OCI-LY7 (cell line): ENCODE measurements around the gene F2. TPM values are rescaled to one million over a fixed set of nuclear protein-coding genes. Genes with fewer than 3 reads are reported as not detected.

Source experiments
- BruUV-seq: library from RNA; stranded (reverse); fragments of 400-500 nt; replicated peaks from 2 replicates; lab custom pipeline; 2021; lab: Mats Ljungman, UMichigan
- CTCF ChIA-PET: fragments of 300-600 bp; sonication (Branson Sonifier 250); formaldehyde crosslinking; loops from one replicate; lab custom pipeline; 2022; ENCODE audit warnings: antibody characterized with exemption; ENCODE audit not compliant: unreplicated experiment; lab: Charles Lee
- POLR2A ChIA-PET: fragments of 300-600 bp; sonication (Branson Sonifier 250); formaldehyde crosslinking; loops from one replicate; lab custom pipeline; 2022; ENCODE audit warnings: antibody characterized with exemption; lab: Charles Lee
- DNase-seq: peaks from one replicate; pipeline ENCODE4 v3.0.0-alpha.2; 2015; ENCODE audit warnings: low spot score
- H2AFZ ChIP-seq: fragments of 200-600 bp; sonication (generic), shearing (Covaris generic); 2 replicates; pipeline ENCODE4 v1.6.1; 2014; ENCODE audit warnings: mild to moderate bottlenecking, antibody characterized with exemption, low read length, moderate library complexity
- H3K27ac ChIP-seq: fragments of 200-600 bp; sonication (generic); 2 replicates; pipeline ENCODE4 v1.5.1; 2014; ENCODE audit warnings: mixed run types, low read depth, mild to moderate bottlenecking, moderate library complexity, low read length, inconsistent platforms; ENCODE audit not compliant: poor library complexity, severe bottlenecking
- H3K36me3 ChIP-seq: fragments of 200-600 bp; sonication (generic); 2 replicates; pipeline ENCODE4 v1.6.1; 2014; ENCODE audit warnings: mild to moderate bottlenecking, antibody characterized with exemption, low read length, moderate library complexity, mixed read lengths; ENCODE audit not compliant: insufficient read depth
- H3K4me1 ChIP-seq: fragments of 200-600 bp; sonication (generic); 2 replicates; pipeline ENCODE4 v1.5.1; 2014; ENCODE audit warnings: mild to moderate bottlenecking, low read length; ENCODE audit not compliant: insufficient read depth, poor library complexity, severe bottlenecking
- H3K4me2 ChIP-seq: fragments of 200-600 bp; sonication (generic); 2 replicates; pipeline ENCODE4 v1.6.1; 2014; ENCODE audit warnings: mild to moderate bottlenecking, low read length
- H3K4me3 ChIP-seq: fragments of 200-600 bp; sonication (generic); 2 replicates; pipeline ENCODE4 v1.5.1; 2014; ENCODE audit warnings: mild to moderate bottlenecking, low read depth, low read length; ENCODE audit not compliant: poor library complexity, severe bottlenecking
- H3K79me2 ChIP-seq: fragments of 200-600 bp; sonication (generic); 2 replicates; pipeline ENCODE4 v1.6.1; 2016; ENCODE audit warnings: low read depth, mild to moderate bottlenecking, low read length, moderate library complexity, mixed read lengths; ENCODE audit not compliant: insufficient read depth
- H3K9me2 ChIP-seq: fragments of 200-600 bp; sonication (generic); 2 replicates; pipeline ENCODE4 v1.6.1; 2016; ENCODE audit warnings: mild to moderate bottlenecking, low read length, mixed read lengths; ENCODE audit not compliant: insufficient read depth
- H3K9me3 ChIP-seq: fragments of 200-600 bp; sonication (generic); 2 replicates; pipeline ENCODE4 v1.6.1; 2014; ENCODE audit warnings: mild to moderate bottlenecking, mixed run types, low read length, mixed read lengths
- H4K20me1 ChIP-seq: fragments of 200-600 bp; sonication (generic); 2 replicates; pipeline ENCODE4 v1.6.1; 2014; ENCODE audit warnings: mild to moderate bottlenecking, antibody characterized with exemption, low read length, moderate library complexity, mixed read lengths; ENCODE audit not compliant: insufficient read depth
- EZH2phosphoT487 ChIP-seq: fragments of 200-600 bp; sonication (generic); IDR thresholded peaks from 2 replicates; pipeline ENCODE4 v1.6.1; 2018; ENCODE audit warnings: low read depth, borderline replicate concordance, mild to moderate bottlenecking, mixed run types, antibody characterized with exemption, low read length, moderate library complexity, mixed read lengths
- intact Hi-C: fragments of 100-400 bp; cut with micrococcal nuclease; formaldehyde crosslinking; loops from one replicate; pipeline ENCODE4 v1.10.0; 2022; ENCODE audit not compliant: unreplicated experiment
- total RNA-seq, 2 experiments: library from RNA; depleted of rRNA in 1 of 2; stranded (reverse); fragments of >200 nt in 1 of 2; shearing (Covaris generic) in 1 of 2; gene quantifications; 2 replicates each; pipeline ENCODE4 v1.2.3, GENCODE V29; 2014 to 2022
- TF ChIP-seq, protein P1 (sequence below): fragments of 200-600 bp; sonication (generic); conservative IDR thresholded peaks from 2 replicates; pipeline ENCODE4 v1.5.1; 2014; ENCODE audit warnings: mild to moderate bottlenecking, antibody characterized with exemption, low read length, moderate library complexity, mixed read lengths

The F2 gene
- total RNA-seq, 2 experiments from 2014 or later, result 0.48 TPM; not detected in 1

DNA sequence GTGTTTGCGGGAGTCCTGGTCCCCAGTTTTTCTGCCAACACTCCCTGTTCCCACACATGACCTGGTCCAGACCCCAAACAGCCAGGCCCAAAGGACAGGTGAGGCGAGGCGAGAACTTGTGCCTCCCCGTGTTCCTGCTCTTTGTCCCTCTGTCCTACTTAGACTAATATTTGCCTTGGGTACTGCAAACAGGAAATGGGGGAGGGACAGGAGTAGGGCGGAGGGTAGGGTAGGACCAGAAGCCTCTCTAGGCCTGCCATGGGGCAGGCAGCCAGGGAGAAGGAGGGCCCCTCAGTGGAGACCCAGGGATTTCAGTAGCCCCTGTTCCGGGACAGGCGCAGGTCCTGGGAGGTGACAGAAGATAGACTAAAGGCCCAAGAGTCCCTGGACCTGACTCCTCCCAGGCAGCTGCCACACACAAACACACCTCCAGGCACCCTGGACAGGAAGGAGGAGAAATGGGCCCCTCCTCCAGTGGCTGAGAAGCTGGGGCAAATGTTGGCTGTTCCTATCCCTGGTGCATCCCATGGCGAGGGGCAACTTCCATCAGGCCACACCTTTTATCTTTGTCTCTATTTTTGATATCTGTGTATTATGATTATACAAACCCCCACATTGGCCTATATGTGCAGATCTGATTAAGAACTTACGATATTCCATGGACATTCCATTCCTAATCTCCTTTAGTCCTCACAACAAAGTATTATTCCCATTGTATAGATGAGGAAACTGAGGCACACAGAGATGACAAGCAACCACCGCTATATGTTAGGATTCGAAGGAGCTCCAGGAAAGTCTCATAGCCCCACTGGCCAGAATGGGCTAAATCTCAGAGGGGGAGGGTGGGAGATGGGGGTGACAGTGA, 626 bp upstream of the F2 start:
- no peaks in the 10 kb centered on the region for H3K9me3 ChIP-seq
- intact Hi-C loops, result no loop called here
- no peaks in the 10 kb centered on the region for H3K79me2 ChIP-seq
- ChIA-PET POLR2A (interaction anchor here (0.7 kb wide), 1 partner anchor 9 kb away, joined by 3 read pairs; no protein-coding TSS in a partner anchor), CTCF (interaction anchor here (1.0 kb wide), 1 partner anchor 736 kb away, joined by 6 read pairs; no protein-coding TSS in a partner anchor)
- peaks cover 8% of the 10 kb centered on the region for H3K4me1 ChIP-seq
- BruUV-seq, result no TSS peak
- no peaks in the 10 kb centered on the region for H3K36me3 ChIP-seq
- no peak overlapping the region for H3K4me3 ChIP-seq
- peak; percentile 34 for DNase-seq
- H4K20me1 ChIP-seq, result no peaks in the 10 kb centered on the region
- no peak overlapping the region for H3K27ac ChIP-seq
- H3K9me2 ChIP-seq, result no peaks in the 10 kb centered on the region
- TF ChIP-seq EZH2phosphoT487, result no peak
- TF ChIP-seq, protein P1, sequence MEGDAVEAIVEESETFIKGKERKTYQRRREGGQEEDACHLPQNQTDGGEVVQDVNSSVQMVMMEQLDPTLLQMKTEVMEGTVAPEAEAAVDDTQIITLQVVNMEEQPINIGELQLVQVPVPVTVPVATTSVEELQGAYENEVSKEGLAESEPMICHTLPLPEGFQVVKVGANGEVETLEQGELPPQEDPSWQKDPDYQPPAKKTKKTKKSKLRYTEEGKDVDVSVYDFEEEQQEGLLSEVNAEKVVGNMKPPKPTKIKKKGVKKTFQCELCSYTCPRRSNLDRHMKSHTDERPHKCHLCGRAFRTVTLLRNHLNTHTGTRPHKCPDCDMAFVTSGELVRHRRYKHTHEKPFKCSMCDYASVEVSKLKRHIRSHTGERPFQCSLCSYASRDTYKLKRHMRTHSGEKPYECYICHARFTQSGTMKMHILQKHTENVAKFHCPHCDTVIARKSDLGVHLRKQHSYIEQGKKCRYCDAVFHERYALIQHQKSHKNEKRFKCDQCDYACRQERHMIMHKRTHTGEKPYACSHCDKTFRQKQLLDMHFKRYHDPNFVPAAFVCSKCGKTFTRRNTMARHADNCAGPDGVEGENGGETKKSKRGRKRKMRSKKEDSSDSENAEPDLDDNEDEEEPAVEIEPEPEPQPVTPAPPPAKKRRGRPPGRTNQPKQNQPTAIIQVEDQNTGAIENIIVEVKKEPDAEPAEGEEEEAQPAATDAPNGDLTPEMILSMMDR, result no peak
- peak overlapping the region; percentile 41 for H2AFZ ChIP-seq
- no peak overlapping the region for H3K4me2 ChIP-seq

- intact Hi-C loops, result no loop called here
Measured at GRCh38 chr11:46719543-46720218, 668 bp downstream of the F2 start.

More at GRCh38 chr11:46719543-46720218, 668 bp downstream of the F2 start:
- 0 out of 2 replicates have a peak overlapping the region, but pooled peaks have one; percentile 60 for H2AFZ ChIP-seq
- H4K20me1 ChIP-seq, result no peaks in the 10 kb centered on the region
- H3K9me2 ChIP-seq, result no peaks in the 10 kb centered on the region
- no peaks in the 10 kb centered on the region for H3K79me2 ChIP-seq
- POLR2A ChIA-PET, result no interaction called here
- CTCF ChIA-PET, result no interaction called here
- peaks cover 17% of the 10 kb centered on the region for H3K4me1 ChIP-seq
- H3K27ac ChIP-seq, result no peak overlapping the region
- no peaks in the 10 kb centered on the region for H3K36me3 ChIP-seq
- no peak overlapping the region for H3K4me3 ChIP-seq
- H3K4me2 ChIP-seq, result no peak overlapping the region
- BruUV-seq, result no TSS peak
- DNase-seq, result no peak
- H3K9me3 ChIP-seq, result no peaks in the 10 kb centered on the region
- TF ChIP-seq EZH2phosphoT487, result no peak
- TF ChIP-seq, protein P1, result no peak
